K562 (cell line): Measurements from ENCODE around the gene UFSP2. TPM values are rescaled to one million over a fixed set of nuclear protein-coding genes. Genes with fewer than 3 reads are reported as not detected.
A peak's percentile ranks its signal among the peaks of the same experiment; 100 is the strongest.

Experiments used
- ATAC-seq: fragments of 200-7000 bp; cut with Tn5 transposase; 3 replicates; pipeline ENCODE4 v1.9.1; 2020; ENCODE audit warnings: moderate library complexity
- BruUV-seq: library from RNA; stranded (reverse); fragments of 400-500 nt; replicated peaks from 2 replicates; lab custom pipeline; 2021; lab: Mats Ljungman, UMichigan
- CTCF ChIA-PET: fragments of 300-600 bp; formaldehyde crosslinking; extraction: SDS; loops from one replicate; lab custom pipeline; 2021; ENCODE audit warnings: low intra/inter-chr PET ratio; lab: Yijun Ruan, JAX
- POLR2A ChIA-PET: fragments of 300-600, 350-650 bp; sonication (Branson Sonifier 250); formaldehyde crosslinking; extraction: SDS; loops from one replicate; lab custom pipeline; 2021; ENCODE audit warnings: antibody characterized with exemption, inconsistent platforms; lab: Yijun Ruan, JAX
- DNase-seq, 4 experiments: peaks; one replicate each; pipeline versions ENCODE4 v3.0.0 to v3.0.0-alpha.2; 2011 to 2018; ENCODE audit warnings: low spot score in 3 of 4, mixed read lengths in 3 of 4; ENCODE audit errors: extremely low read depth in 1 of 4
- FAIRE-seq: peaks from 2 replicates; lab custom pipeline; 2011; peaks lifted over from hg19 to GRCh38; lab: Jason Lieb, UNC
- H2AFZ ChIP-seq: 2 replicates; pipeline ENCODE4 v1.6.0; 2011; ENCODE audit warnings: low read depth, low read length, control low read depth, inconsistent platforms
- H3K27ac ChIP-seq: fragments of 200-600 bp; 3 replicates; pipeline ENCODE4 v1.8.0; 2011; ENCODE audit warnings: low read depth, mild to moderate bottlenecking, control low read depth, inconsistent platforms, low read length, moderate library complexity, mixed read lengths; ENCODE audit errors: extremely low read depth
- H3K27me3 ChIP-seq, 2 experiments: fragments of 300-600 bp in 1 of 2; 2 replicates in 1 of 2; 3 replicates in 1 of 2; pipeline versions ENCODE4 v1.6.0 to v1.8.0; 2011; ENCODE audit warnings: inconsistent platforms in 2 of 2, low read length in 2 of 2, mild to moderate bottlenecking in 1 of 2, mixed read lengths in 1 of 2, moderate library complexity in 1 of 2; ENCODE audit not compliant: control insufficient read depth in 2 of 2, insufficient read depth in 2 of 2
- H3K36me3 ChIP-seq: fragments of 300-600 bp; 3 replicates; pipeline ENCODE4 v1.8.0; 2011; ENCODE audit warnings: mild to moderate bottlenecking, low read length, inconsistent platforms; ENCODE audit not compliant: control insufficient read depth, insufficient read depth
- H3K4me1 ChIP-seq, 2 experiments: fragments of 200-600 bp in 1 of 2; replicated peaks in 1 of 2; 2 replicates in 1 of 2; 3 replicates in 1 of 2; pipeline versions ENCODE4 v1.5.1 to v1.8.0; 2011; ENCODE audit warnings: inconsistent platforms in 2 of 2, low read length in 2 of 2, mild to moderate bottlenecking in 1 of 2, mixed read lengths in 1 of 2, moderate library complexity in 1 of 2; ENCODE audit not compliant: control insufficient read depth in 2 of 2, insufficient read depth in 2 of 2
- H3K4me2 ChIP-seq: 2 replicates; pipeline ENCODE4 v1.6.1; 2011; ENCODE audit warnings: low read length, control low read depth, inconsistent platforms, mixed read lengths; ENCODE audit not compliant: insufficient read depth
- H3K4me3 ChIP-seq: fragments of 200-600 bp; sonication (generic), shearing (Covaris generic); 2 replicates; pipeline ENCODE4 v1.5.1; 2016; ENCODE audit warnings: control low read depth, inconsistent platforms
- H3K79me2 ChIP-seq: fragments of 200-600 bp; 3 replicates; pipeline ENCODE4 v1.8.0; 2011; ENCODE audit warnings: low read length, inconsistent platforms; ENCODE audit not compliant: control insufficient read depth, insufficient read depth
- H3K9ac ChIP-seq, 2 experiments: 2 replicates each; pipeline versions ENCODE4 v1.6.0 to v1.6.1; 2011; ENCODE audit warnings: low read depth in 2 of 2, low read length in 2 of 2, control low read depth in 1 of 2, inconsistent platforms in 1 of 2, mild to moderate bottlenecking in 1 of 2, mixed read lengths in 1 of 2; ENCODE audit not compliant: insufficient read depth in 1 of 2
- H3K9me1 ChIP-seq: one replicate; pipeline ENCODE4 v1.6.0; 2011; ENCODE audit warnings: inconsistent platforms, mild to moderate bottlenecking, low read length, moderate library complexity; ENCODE audit not compliant: control insufficient read depth, insufficient read depth
- H3K9me3 ChIP-seq: replicated peaks from 2 replicates; pipeline ENCODE4 v1.5.1; 2011; ENCODE audit warnings: low read depth, low read length, inconsistent platforms; ENCODE audit not compliant: control insufficient read depth, insufficient read depth
- H4K20me1 ChIP-seq: replicated peaks from 2 replicates; pipeline ENCODE4 v1.6.1; 2011; ENCODE audit warnings: low read length, inconsistent platforms, mixed read lengths; ENCODE audit not compliant: control insufficient read depth, insufficient read depth
- CBFA2T2 ChIP-seq: fragments of 450-650 bp; conservative IDR thresholded peaks from 2 replicates; pipeline ENCODE4 v1.6.1; 2017; ENCODE audit warnings: mild to moderate bottlenecking
- DACH1 ChIP-seq: fragments of 450-650 bp; IDR thresholded peaks from 2 replicates; pipeline ENCODE4 v1.6.1; 2018; ENCODE audit not compliant: partially characterized antibody
- ETS2 ChIP-seq: IDR thresholded peaks from 2 replicates; pipeline ENCODE4 v1.6.1; 2016; ENCODE audit warnings: borderline replicate concordance, missing genetic modification characterization, mild to moderate bottlenecking, moderate library complexity, missing compliant biosample characterization; ENCODE audit not compliant: poor library complexity, severe bottlenecking
- HLTF ChIP-seq: fragments of 450-650 bp; IDR thresholded peaks from 2 replicates; pipeline ENCODE4 v1.6.1; 2016
- MEIS2 ChIP-seq: fragments of 450-650 bp; IDR thresholded peaks from 2 replicates; pipeline ENCODE4 v1.6.1; 2014; ENCODE audit warnings: mild to moderate bottlenecking; ENCODE audit not compliant: partially characterized antibody
- NBN ChIP-seq: fragments of 450-650 bp; IDR thresholded peaks from 2 replicates; pipeline ENCODE4 v1.6.1; 2016; ENCODE audit warnings: low read depth, mild to moderate bottlenecking
- NR4A1 ChIP-seq, 2 experiments: fragments of 250-450 bp in 1 of 2; fragments of 450-650 bp in 1 of 2; sonication (Bioruptor Pico) in 1 of 2; IDR thresholded peaks; 2 replicates each; pipeline versions ENCODE4 v1.4.0 to v1.6.1; 2016 to 2020; ENCODE audit warnings: mild to moderate bottlenecking in 2 of 2, missing compliant biosample characterization in 1 of 2, missing genetic modification characterization in 1 of 2, moderate library complexity in 1 of 2
- PRDM10 ChIP-seq: fragments of 450-650 bp; IDR thresholded peaks from 2 replicates; pipeline ENCODE4 v1.6.1; 2018; ENCODE audit not compliant: partially characterized antibody
- PTBP1 ChIP-seq: fragments of 200-400 bp; formaldehyde crosslinking; IDR thresholded peaks from 2 replicates; pipeline ENCODE4 v1.6.1; 2017; ENCODE audit warnings: low read depth, low read length
- RNF2 ChIP-seq: sonication (generic); IDR thresholded peaks from 2 replicates; pipeline ENCODE4 v1.6.1; 2016
- SMARCA4 ChIP-seq: fragments of 450-650 bp; IDR thresholded peaks from 2 replicates; pipeline ENCODE4 v1.6.1; 2016
- SMARCA5 ChIP-seq: fragments of 450-650 bp; IDR thresholded peaks from 2 replicates; pipeline ENCODE4 v1.6.1; 2016
- SMC3 ChIP-seq: conservative IDR thresholded peaks from 2 replicates; pipeline ENCODE4 v1.6.1; 2011; ENCODE audit warnings: low read depth, low read length, improper control_type of control experiment; ENCODE audit not compliant: insufficient read depth
- SREBF1 ChIP-seq: fragments of 150-350 bp; IDR thresholded peaks from 2 replicates; pipeline ENCODE4 v1.6.1; 2014; ENCODE audit warnings: antibody characterized with exemption, low read depth, low read length, borderline replicate concordance
- TAF15 ChIP-seq: fragments of 200-400 bp; formaldehyde crosslinking; IDR thresholded peaks from 2 replicates; pipeline ENCODE4 v1.6.1; 2017; ENCODE audit warnings: mild to moderate bottlenecking, low read depth, low read length, moderate library complexity
- TAL1 ChIP-seq: fragments of 450-650 bp; IDR thresholded peaks from 2 replicates; pipeline ENCODE4 v1.6.1; 2016; ENCODE audit warnings: mild to moderate bottlenecking
- TEAD4 ChIP-seq, 2 experiments: sonication (generic) in 1 of 2; formaldehyde crosslinking in 1 of 2; IDR thresholded peaks; 2 replicates each; pipeline versions ENCODE4 v1.6.1 to v1.8.0; 2012 to 2022; ENCODE audit warnings: borderline replicate concordance in 1 of 2, inconsistent platforms in 1 of 2, low read length in 1 of 2, mild to moderate bottlenecking in 1 of 2, missing genetic modification reagents in 1 of 2
- THRB ChIP-seq: fragments of 450-650 bp; formaldehyde crosslinking; conservative IDR thresholded peaks from 2 replicates; pipeline ENCODE4 v1.4.0; 2022; ENCODE audit warnings: mild to moderate bottlenecking, missing genetic modification characterization
- TRIM28 ChIP-seq: fragments of 450-650 bp; IDR thresholded peaks from 2 replicates; pipeline ENCODE4 v1.6.1; 2017
- ZNF324 ChIP-seq: fragments of 250-450 bp; sonication (Bioruptor Pico); IDR thresholded peaks from 2 replicates; pipeline ENCODE4 v1.4.0; 2020; ENCODE audit warnings: mild to moderate bottlenecking
- WGBS: fragments of 100-300 bp; shearing (Covaris generic); methylation state at CpG from one replicate; pipeline ENCODE4 v1.1.6; 2016; ENCODE audit warnings: low coverage, mixed read lengths; ENCODE audit not compliant: insufficient coverage; ENCODE audit errors: missing lambda C conversion rate; 5-methylcytosine and 5-hydroxymethylcytosine counted together
- in situ Hi-C: fragments of 300-500 bp; cut with MboI; formaldehyde crosslinking; loops from 4 replicates; pipeline ENCODE4 v1.15.0; 2018; ENCODE audit warnings: inconsistent platforms, mixed read lengths
- intact Hi-C: fragments of 100-400 bp; cut with micrococcal nuclease; formaldehyde crosslinking; loops from 2 replicates; pipeline ENCODE4 v1.14.2; 2022
- polyA plus RNA-seq, 8 experiments: library from polyadenylated mRNA; depleted of rRNA in 4 of 8; stranded (reverse) in 5 of 8; unstranded in 3 of 8; fragments of >200 nt; fragmentation: Nextera tagmentation in 2 of 8; fragmentation: Illumina TruSeq in 1 of 8; extraction: Ambion mirVana in 2 of 8; extraction: Trizol in 1 of 8; gene quantifications; 2 replicates each; pipeline versions ENCODE4 v1.2.1 to v1.2.3, GENCODE V29; 2011 to 2014; ENCODE audit warnings: inconsistent platforms in 1 of 8, missing spikeins in 1 of 8
- total RNA-seq, 7 experiments: library from RNA; depleted of rRNA in 6 of 7; stranded (reverse); fragments of >200 nt in 6 of 7; fragmentation: Illumina TruSeq in 2 of 7; extraction: Trizol in 2 of 7; gene quantifications; 2 replicates each; pipeline versions ENCODE4 v1.2.1 to v1.2.3, GENCODE V29; 2011 to 2021; ENCODE audit warnings: low replicate concordance in 1 of 7

UFSP2 gene
- total and polyA plus RNA-seq, 9 of the 15 experiments (the other 6 are each of a cell fraction or from before 2014, with no cell fraction given) = 20.1 to 55.8 (median 26.6) TPM

- Histone ChIP-seq H3K4me1 (peaks cover 10 to 16% of the 10 kb centered on the region in 2 experiments; a peak in 3 of 5 replicates), H3K79me2 (no peaks in the 10 kb centered on the region), H3K27me3 (no peaks in the 10 kb centered on the region), H2AFZ (no peak overlapping the region), H3K9me1 (no peaks in the 10 kb centered on the region), H3K27ac (no peak overlapping the region; the same call in 2 of the 3 replicates), H3K4me2 (peak overlapping the region; percentile 25; the same call in 1 of the 2 replicates), H3K9me3 (no peaks in the 10 kb centered on the region), H4K20me1 (no peaks in the 10 kb centered on the region), H3K36me3 (no peaks in the 10 kb centered on the region), H3K4me3 (no peak overlapping the region), H3K9ac (no peak overlapping the region)
- ATAC-seq (peak; percentile 77), FAIRE-seq (peak; percentile 46), DNase-seq (peak in 3 of 4 experiments; percentile 10 to 67 (median 51))
- BruUV-seq = no TSS peak
- in situ Hi-C loops = no loop called here
- intact Hi-C loops = no loop called here
- ChIA-PET POLR2A (interaction anchor here (2.5 to 3.0 kb wide), 2 partner anchors 10 to 11 kb away, joined by 10 to 21 read pairs; partner anchors contain the start of genes ANKRD37 and LRP2BP), CTCF (no interaction called here)
- WGBS = 2% methylated on average over 10 of the region's 10 CpGs
- TF ChIP-seq SREBF1 (no peak), TRIM28 (no peak), PTBP1 (no peak), SMARCA4 (0 out of 2 replicates have a peak, but pooled peaks have one; percentile 34), MEIS2 (peak; percentile 79), THRB (CRISPR knock-in tag) (no peak), PRDM10 (no peak), NBN (0 out of 2 replicates have a peak, but pooled peaks have one; percentile 42), TAF15 (no peak), TEAD4 (IDR thresholded peaks at IDR 0.05; ENCODE audit: low read length) (peak; percentile 71; the same call in 1 of the 2 replicates), TEAD4 (CRISPR knock-in tag; IDR thresholded peaks at IDR 0.05; ENCODE audit: borderline replicate concordance) (no peak), NR4A1 (CRISPR knock-in tag; IDR thresholded peaks at IDR 0.05) (no peak), NR4A1 (tag; IDR thresholded peaks at IDR 0.05) (no peak), SMARCA5 (no peak), CBFA2T2 (peak; percentile 35; the same call in 1 of the 2 replicates), TAL1 (peak; percentile 43), HLTF (no peak), SMC3 (no peak), DACH1 (no peak), ETS2 (no peak), ZNF324 (CRISPR knock-in tag) (no peak), RNF2 (no peak)
These were observed 40.8 kb downstream of the UFSP2 start for GRCh38 chr4:185384930-185385331.
